Stimulated activated naive CD8-positive, alpha-beta T cell treated with anti-CD3 and anti-CD28 coated beads, Interleukin-15, Interleukin-2, amounts not matched to agents 100 ng/mL and 50 ng/mL, for 24 hours (primary cell): ENCODE measurements around the gene OXNAD1.
A peak's percentile ranks its signal among the peaks of the same experiment; 100 is the strongest.

ENCODE experiments used
- H3K27ac Mint-ChIP-seq: one replicate; pipeline ENCODE4 v1.8.0; 2021; ENCODE audit warnings: mild to moderate bottlenecking, mixed read lengths
- H3K27me3 Mint-ChIP-seq: one replicate; pipeline ENCODE4 v1.8.0; 2021; ENCODE audit warnings: mixed read lengths
- H3K36me3 Mint-ChIP-seq: one replicate; pipeline ENCODE4 v1.8.0; 2021; ENCODE audit warnings: low read depth, mixed read lengths
- H3K4me1 Mint-ChIP-seq: one replicate; pipeline ENCODE4 v1.8.0; 2021; ENCODE audit warnings: low read depth, mixed read lengths
- H3K4me3 Mint-ChIP-seq: one replicate; pipeline ENCODE4 v1.8.0; 2021; ENCODE audit warnings: mild to moderate bottlenecking, mixed read lengths
- H3K9me3 Mint-ChIP-seq: one replicate; pipeline ENCODE4 v1.8.0; 2021; ENCODE audit warnings: mixed read lengths

The OXNAD1 gene

GRCh38 chr3:16264708-16265454, at the start of gene OXNAD1, which contains the start of gene DPH3:
Gene OXNAD1, plus strand, starts transcription at chr3:16265212. Its CDS starts 5,741 bp downstream, at chr3:16270953.
Gene DPH3, minus strand, starts transcription at chr3:16264943. Its CDS starts 67 bp downstream, at chr3:16264876.
- peak within 1 kb of the TSS; percentile 98 for H3K4me3 Mint-ChIP-seq
- peaks cover 35% of the 10 kb centered on the region for H3K4me1 Mint-ChIP-seq

GRCh38 chr3:16216373-16216935, 48.6 kb upstream of the OXNAD1 start:
- Mint-ChIP-seq H3K27ac (no peak overlapping the region), H3K9me3 (no peaks in the 10 kb centered on the region), H3K4me1 (no peaks in the 10 kb centered on the region), H3K4me3 (no peak overlapping the region), H3K27me3 (peaks cover 3% of the 10 kb centered on the region), H3K36me3 (no peaks in the 10 kb centered on the region)

More at GRCh38 chr3:16264708-16265454, at the start of gene OXNAD1, which contains the start of gene DPH3:
- Mint-ChIP-seq H3K36me3 (peaks cover 22% of the 10 kb centered on the region), H3K27me3 (no peaks in the 10 kb centered on the region), H3K9me3 (no peaks in the 10 kb centered on the region), H3K27ac (peak within 1 kb of the TSS; percentile 98)

GRCh38 chr3:16219777-16220176, 45.2 kb upstream of the OXNAD1 start:
- no peak overlapping the region for H3K4me3 Mint-ChIP-seq
- no peaks in the 10 kb centered on the region for H3K9me3 Mint-ChIP-seq
- no peak overlapping the region for H3K27ac Mint-ChIP-seq
- H3K4me1 Mint-ChIP-seq, result no peaks in the 10 kb centered on the region
- H3K36me3 Mint-ChIP-seq, result no peaks in the 10 kb centered on the region
- no peaks in the 10 kb centered on the region for H3K27me3 Mint-ChIP-seq

GRCh38 chr3:16221990-16222389, 43.0 kb upstream of the OXNAD1 start:
- no peaks in the 10 kb centered on the region for H3K36me3 Mint-ChIP-seq
- no peaks in the 10 kb centered on the region for H3K27me3 Mint-ChIP-seq
- H3K9me3 Mint-ChIP-seq, result no peaks in the 10 kb centered on the region
- H3K27ac Mint-ChIP-seq, result no peak overlapping the region
- no peak overlapping the region for H3K4me3 Mint-ChIP-seq
- H3K4me1 Mint-ChIP-seq, result no peaks in the 10 kb centered on the region

GRCh38 chr3:16222547-16222946, 42.5 kb upstream of the OXNAD1 start:
- Mint-ChIP-seq H3K27me3 (no peaks in the 10 kb centered on the region), H3K4me1 (no peaks in the 10 kb centered on the region), H3K27ac (no peak overlapping the region), H3K36me3 (no peaks in the 10 kb centered on the region), H3K9me3 (no peaks in the 10 kb centered on the region), H3K4me3 (no peak overlapping the region)

GRCh38 chr3:16224325-16224724, 40.7 kb upstream of the OXNAD1 start:
- Mint-ChIP-seq H3K27ac (no peak overlapping the region), H3K4me1 (no peaks in the 10 kb centered on the region), H3K27me3 (peaks cover 3% of the 10 kb centered on the region), H3K9me3 (no peaks in the 10 kb centered on the region), H3K36me3 (no peaks in the 10 kb centered on the region), H3K4me3 (no peak overlapping the region)

- Mint-ChIP-seq H3K27ac (no peak overlapping the region), H3K4me3 (no peak overlapping the region), H3K27me3 (peaks cover 3% of the 10 kb centered on the region)
Observed at GRCh38 chr3:16227566-16227965, 37.4 kb upstream of the OXNAD1 start.

GRCh38 chr3:16229681-16230080, 35.3 kb upstream of the OXNAD1 start:
- Mint-ChIP-seq H3K27ac (no peak overlapping the region), H3K9me3 (no peaks in the 10 kb centered on the region), H3K27me3 (peaks cover 7% of the 10 kb centered on the region), H3K4me3 (no peak overlapping the region), H3K36me3 (no peaks in the 10 kb centered on the region), H3K4me1 (no peaks in the 10 kb centered on the region)

More at GRCh38 chr3:16227566-16227965, 37.4 kb upstream of the OXNAD1 start:
- Mint-ChIP-seq H3K4me1 (no peaks in the 10 kb centered on the region), H3K36me3 (no peaks in the 10 kb centered on the region), H3K9me3 (no peaks in the 10 kb centered on the region)

- Mint-ChIP-seq H3K4me1 (no peaks in the 10 kb centered on the region), H3K9me3 (no peaks in the 10 kb centered on the region), H3K27ac (no peak overlapping the region), H3K4me3 (no peak overlapping the region), H3K27me3 (peaks cover 12% of the 10 kb centered on the region), H3K36me3 (no peaks in the 10 kb centered on the region)
Observed at GRCh38 chr3:16231983-16232382, 33.0 kb upstream of the OXNAD1 start.

- no peaks in the 10 kb centered on the region for H3K36me3 Mint-ChIP-seq
- H3K4me1 Mint-ChIP-seq, result no peaks in the 10 kb centered on the region
- peaks cover 9% of the 10 kb centered on the region for H3K27me3 Mint-ChIP-seq
- H3K4me3 Mint-ChIP-seq, result no peak overlapping the region
- no peaks in the 10 kb centered on the region for H3K9me3 Mint-ChIP-seq
- no peak overlapping the region for H3K27ac Mint-ChIP-seq
Observed at GRCh38 chr3:16233806-16234205, 31.2 kb upstream of the OXNAD1 start.

GRCh38 chr3:16234281-16234680, 30.7 kb upstream of the OXNAD1 start:
- no peak overlapping the region for H3K27ac Mint-ChIP-seq
- H3K27me3 Mint-ChIP-seq, result peaks cover 9% of the 10 kb centered on the region
- H3K36me3 Mint-ChIP-seq, result no peaks in the 10 kb centered on the region
- no peaks in the 10 kb centered on the region for H3K4me1 Mint-ChIP-seq
- H3K9me3 Mint-ChIP-seq, result no peaks in the 10 kb centered on the region
- H3K4me3 Mint-ChIP-seq, result no peak overlapping the region

- Mint-ChIP-seq H3K9me3 (no peaks in the 10 kb centered on the region), H3K36me3 (no peaks in the 10 kb centered on the region), H3K4me1 (peaks cover 7% of the 10 kb centered on the region), H3K4me3 (no peak overlapping the region), H3K27me3 (peaks cover 9% of the 10 kb centered on the region), H3K27ac (no peak overlapping the region)
Observed at GRCh38 chr3:16236030-16236639, 28.9 kb upstream of the OXNAD1 start.

- Mint-ChIP-seq H3K36me3 (no peaks in the 10 kb centered on the region), H3K4me3 (no peak overlapping the region), H3K9me3 (no peaks in the 10 kb centered on the region), H3K4me1 (peaks cover 7% of the 10 kb centered on the region), H3K27ac (no peak overlapping the region), H3K27me3 (peaks cover 9% of the 10 kb centered on the region)
Observed at GRCh38 chr3:16236856-16237393, 28.1 kb upstream of the OXNAD1 start.

GRCh38 chr3:16239086-16239770, 25.8 kb upstream of the OXNAD1 start:
- Mint-ChIP-seq H3K36me3 (no peaks in the 10 kb centered on the region), H3K4me3 (no peak overlapping the region), H3K27me3 (peaks cover 5% of the 10 kb centered on the region), H3K9me3 (no peaks in the 10 kb centered on the region), H3K4me1 (peaks cover 7% of the 10 kb centered on the region), H3K27ac (peak overlapping the region; percentile 8)

- H3K9me3 Mint-ChIP-seq, result no peaks in the 10 kb centered on the region
- H3K4me1 Mint-ChIP-seq, result peaks cover 7% of the 10 kb centered on the region
- H3K4me3 Mint-ChIP-seq, result no peak overlapping the region
- no peaks in the 10 kb centered on the region for H3K36me3 Mint-ChIP-seq
- H3K27me3 Mint-ChIP-seq, result peaks cover 5% of the 10 kb centered on the region
- no peak overlapping the region for H3K27ac Mint-ChIP-seq
Observed at GRCh38 chr3:16239780-16240179, 25.2 kb upstream of the OXNAD1 start.
